MM.1S (cell line): ENCODE measurements around the gene VRK2.

Experiments used
- DNase-seq: peaks from one replicate; pipeline ENCODE4 v3.0.0-alpha.2; 2015
- H2AFZ ChIP-seq: fragments of 300-600 bp; sonication (generic); 2 replicates; pipeline ENCODE4 v1.6.0; 2016; ENCODE audit warnings: antibody characterized with exemption, low read length
- H3F3A ChIP-seq: fragments of 300-600 bp; sonication (generic); 2 replicates; pipeline ENCODE4 v1.6.1; 2016; ENCODE audit warnings: mild to moderate bottlenecking, antibody characterized with exemption, low read length, moderate library complexity, mixed read lengths; ENCODE audit not compliant: insufficient read depth
- H3K27ac ChIP-seq: fragments of 300-600 bp; sonication (generic); 2 replicates; pipeline ENCODE4 v1.5.1; 2016; ENCODE audit warnings: mild to moderate bottlenecking, low read length
- H3K27me3 ChIP-seq: fragments of 300-600 bp; sonication (generic); replicated peaks from 2 replicates; pipeline ENCODE4 v1.6.0; 2016; ENCODE audit warnings: low read length; ENCODE audit not compliant: insufficient read depth
- H3K36me3 ChIP-seq: fragments of 300-600 bp; sonication (generic); replicated peaks from 2 replicates; pipeline ENCODE4 v1.6.1; 2016; ENCODE audit warnings: mild to moderate bottlenecking, low read length, mixed read lengths; ENCODE audit not compliant: insufficient read depth
- H3K4me1 ChIP-seq: fragments of 300-600 bp; sonication (generic); 2 replicates; pipeline ENCODE4 v1.6.1; 2016; ENCODE audit warnings: low read length, mixed read lengths
- H3K4me2 ChIP-seq: fragments of 300-600 bp; sonication (generic); 2 replicates; pipeline ENCODE4 v1.6.0; 2016; ENCODE audit warnings: low read depth, low read length
- H3K4me3 ChIP-seq: fragments of 300-600 bp; sonication (generic); 2 replicates; pipeline ENCODE4 v1.5.1; 2016; ENCODE audit warnings: low read length, mixed read lengths
- H3K79me2 ChIP-seq: fragments of 300-600 bp; sonication (generic); 2 replicates; pipeline ENCODE4 v1.6.1; 2016; ENCODE audit warnings: mixed run types, low read length, mixed read lengths
- H3K9ac ChIP-seq: fragments of 300-600 bp; sonication (generic); 2 replicates; pipeline ENCODE4 v1.6.1; 2016; ENCODE audit warnings: low read length, mixed read lengths
- H3K9me2 ChIP-seq: fragments of 300-600 bp; sonication (generic); replicated peaks from 2 replicates; pipeline ENCODE4 v1.6.1; 2016; ENCODE audit warnings: mild to moderate bottlenecking, low read length, mixed read lengths; ENCODE audit not compliant: insufficient read depth
- H3K9me3 ChIP-seq: fragments of 300-600 bp; sonication (generic); replicated peaks from 2 replicates; pipeline ENCODE4 v1.6.1; 2016; ENCODE audit warnings: mild to moderate bottlenecking, low read length, mixed read lengths; ENCODE audit not compliant: insufficient read depth
- H4K20me1 ChIP-seq: fragments of 300-600 bp; sonication (generic); 2 replicates; pipeline ENCODE4 v1.6.1; 2016; ENCODE audit warnings: mild to moderate bottlenecking, low read length, moderate library complexity, mixed read lengths; ENCODE audit not compliant: insufficient read depth
- EZH2 ChIP-seq: fragments of 300-600 bp; sonication (generic); optimal IDR thresholded peaks from 2 replicates; pipeline ENCODE3; 2017; ENCODE audit warnings: low read depth, mild to moderate bottlenecking, antibody characterized with exemption, low read length, mixed read lengths
- EZH2phosphoT487 ChIP-seq: fragments of 300-600 bp; sonication (generic); IDR thresholded peaks from 2 replicates; pipeline ENCODE4 v1.6.1; 2018; ENCODE audit warnings: antibody characterized with exemption, low read length
- TF ChIP-seq, protein P1 (sequence below): fragments of 300-600 bp; sonication (generic); IDR thresholded peaks from 2 replicates; pipeline ENCODE4 v1.5.1; 2016; ENCODE audit warnings: antibody characterized with exemption, low read length, mixed read lengths

The VRK2 gene

GRCh38 chr2:58133395-58133794 lies 86.8 kb downstream of the VRK2 start:
- no peak overlapping the region for H3K4me2 ChIP-seq
- no peaks in the 10 kb centered on the region for H3K36me3 ChIP-seq
- no peaks in the 10 kb centered on the region for H4K20me1 ChIP-seq
- H3K9me3 ChIP-seq = no peaks in the 10 kb centered on the region
- DNase-seq = no peak
- no peak overlapping the region for H3K4me3 ChIP-seq
- H3K79me2 ChIP-seq = no peaks in the 10 kb centered on the region
- no peaks in the 10 kb centered on the region for H3K4me1 ChIP-seq
- H3F3A ChIP-seq = no peaks in the 10 kb centered on the region
- no peak overlapping the region for H2AFZ ChIP-seq
- H3K27ac ChIP-seq = no peak overlapping the region
- TF ChIP-seq EZH2phosphoT487 = no peak
- TF ChIP-seq EZH2 = no peak
- TF ChIP-seq, protein P1, sequence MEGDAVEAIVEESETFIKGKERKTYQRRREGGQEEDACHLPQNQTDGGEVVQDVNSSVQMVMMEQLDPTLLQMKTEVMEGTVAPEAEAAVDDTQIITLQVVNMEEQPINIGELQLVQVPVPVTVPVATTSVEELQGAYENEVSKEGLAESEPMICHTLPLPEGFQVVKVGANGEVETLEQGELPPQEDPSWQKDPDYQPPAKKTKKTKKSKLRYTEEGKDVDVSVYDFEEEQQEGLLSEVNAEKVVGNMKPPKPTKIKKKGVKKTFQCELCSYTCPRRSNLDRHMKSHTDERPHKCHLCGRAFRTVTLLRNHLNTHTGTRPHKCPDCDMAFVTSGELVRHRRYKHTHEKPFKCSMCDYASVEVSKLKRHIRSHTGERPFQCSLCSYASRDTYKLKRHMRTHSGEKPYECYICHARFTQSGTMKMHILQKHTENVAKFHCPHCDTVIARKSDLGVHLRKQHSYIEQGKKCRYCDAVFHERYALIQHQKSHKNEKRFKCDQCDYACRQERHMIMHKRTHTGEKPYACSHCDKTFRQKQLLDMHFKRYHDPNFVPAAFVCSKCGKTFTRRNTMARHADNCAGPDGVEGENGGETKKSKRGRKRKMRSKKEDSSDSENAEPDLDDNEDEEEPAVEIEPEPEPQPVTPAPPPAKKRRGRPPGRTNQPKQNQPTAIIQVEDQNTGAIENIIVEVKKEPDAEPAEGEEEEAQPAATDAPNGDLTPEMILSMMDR = no peak
- H3K9me2 ChIP-seq = no peaks in the 10 kb centered on the region
- H3K27me3 ChIP-seq = no peaks in the 10 kb centered on the region
- H3K9ac ChIP-seq = no peak overlapping the region

- no peaks in the 10 kb centered on the region for H3K9me2 ChIP-seq
- no peaks in the 10 kb centered on the region for H3K79me2 ChIP-seq
- DNase-seq = no peak
- no peaks in the 10 kb centered on the region for H4K20me1 ChIP-seq
- H3K4me3 ChIP-seq = no peak overlapping the region
- H3K9ac ChIP-seq = no peak overlapping the region
- no peaks in the 10 kb centered on the region for H3K27me3 ChIP-seq
- no peak overlapping the region for H3K4me2 ChIP-seq
- no peaks in the 10 kb centered on the region for H3K4me1 ChIP-seq
- TF ChIP-seq EZH2phosphoT487 (no peak), EZH2 (no peak)
- TF ChIP-seq, protein P1 = no peak
- H2AFZ ChIP-seq = no peak overlapping the region
- no peaks in the 10 kb centered on the region for H3F3A ChIP-seq
- H3K27ac ChIP-seq = no peak overlapping the region
- H3K9me3 ChIP-seq = no peaks in the 10 kb centered on the region
- no peaks in the 10 kb centered on the region for H3K36me3 ChIP-seq
Measured at GRCh38 chr2:58135861-58136260, 89.3 kb downstream of the VRK2 start.

- TF ChIP-seq EZH2phosphoT487 (no peak), EZH2 (no peak)
- TF ChIP-seq, protein P1 = no peak
- Histone ChIP-seq H3K9me2 (no peaks in the 10 kb centered on the region), H2AFZ (no peak overlapping the region), H3K4me2 (no peak overlapping the region), H3K9ac (no peak overlapping the region), H3K36me3 (no peaks in the 10 kb centered on the region), H3K9me3 (no peaks in the 10 kb centered on the region), H3K79me2 (no peaks in the 10 kb centered on the region), H3K27ac (no peak overlapping the region), H4K20me1 (no peaks in the 10 kb centered on the region), H3K4me1 (no peaks in the 10 kb centered on the region), H3K27me3 (no peaks in the 10 kb centered on the region), H3K4me3 (no peak overlapping the region), H3F3A (no peaks in the 10 kb centered on the region)
- no peak for DNase-seq
Measured at GRCh38 chr2:58137221-58137620, 90.6 kb downstream of the VRK2 start.

DNA sequence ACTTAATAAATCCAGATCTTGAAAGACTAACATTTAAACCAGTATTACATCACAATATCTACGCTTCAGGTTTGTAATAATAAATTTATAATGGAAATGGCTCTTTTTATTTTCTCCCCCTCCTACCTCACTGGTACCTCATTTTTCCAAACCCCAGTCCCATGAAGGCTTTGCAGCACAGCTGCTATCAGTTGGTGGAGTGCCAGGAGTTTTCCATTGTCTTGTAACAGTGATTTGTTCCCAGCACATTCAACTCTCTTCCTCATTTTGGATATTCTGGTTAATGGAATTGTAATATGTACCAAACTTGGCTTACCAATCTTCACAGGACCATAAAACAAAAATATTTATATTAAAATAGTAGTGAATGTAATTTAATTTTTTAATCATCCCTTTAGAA lies 91.2 kb downstream of the VRK2 start:
- Histone ChIP-seq H2AFZ (no peak overlapping the region), H3K4me3 (no peak overlapping the region), H3K9me2 (no peaks in the 10 kb centered on the region), H3F3A (no peaks in the 10 kb centered on the region), H4K20me1 (no peaks in the 10 kb centered on the region), H3K4me2 (no peak overlapping the region), H3K36me3 (no peaks in the 10 kb centered on the region), H3K4me1 (no peaks in the 10 kb centered on the region), H3K27me3 (no peaks in the 10 kb centered on the region), H3K9ac (no peak overlapping the region), H3K79me2 (no peaks in the 10 kb centered on the region), H3K9me3 (no peaks in the 10 kb centered on the region), H3K27ac (no peak overlapping the region)
- no peak for TF ChIP-seq EZH2phosphoT487
- TF ChIP-seq, protein P1 = no peak
- no peak for TF ChIP-seq EZH2
- DNase-seq = no peak
